GM18951 (cell line): ENCODE data around the gene RNF135.
"Not testable (repeated sequence)": the region's sequence is repeated elsewhere in the genome, so short reads cannot be mapped to it uniquely, and the experiment has no call there.

Source experiments
- POLR2A ChIP-seq: IDR thresholded peaks from 4 replicates; pipeline ENCODE4 v1.6.1; 2011; ENCODE audit warnings: mild to moderate bottlenecking; ENCODE audit not compliant: insufficient read length, insufficient read depth; ENCODE audit errors: extremely low read depth
- in situ Hi-C: fragments of 300-500 bp; cut with MboI; formaldehyde crosslinking; loops from one replicate; pipeline ENCODE4 v1.12.0; 2022; ENCODE audit warnings: low sequenced_read_pairs, mixed read lengths, inconsistent platforms; ENCODE audit not compliant: unreplicated experiment

The RNF135 gene

GRCh38 chr17:31003225-31003866, 32.5 kb downstream of the RNF135 start:
- TF ChIP-seq POLR2A: no peak
- in situ Hi-C loops: loop anchor here (25.0 kb wide), 2 partner anchors 359 to 534 kb away; no protein-coding TSS in a partner anchor

GRCh38 chr17:31004160-31004559, 33.3 kb downstream of the RNF135 start:
- in situ Hi-C loops: loop anchor here (25.0 kb wide), 2 partner anchors 358 to 533 kb away; no protein-coding TSS in a partner anchor
- TF ChIP-seq POLR2A: no peak

GRCh38 chr17:31007695-31008373, 37.0 kb downstream of the RNF135 start:
- TF ChIP-seq POLR2A: no peak
- in situ Hi-C loops: loop anchor here (25.0 kb wide), 2 partner anchors 354 to 529 kb away; no protein-coding TSS in a partner anchor

DNA sequence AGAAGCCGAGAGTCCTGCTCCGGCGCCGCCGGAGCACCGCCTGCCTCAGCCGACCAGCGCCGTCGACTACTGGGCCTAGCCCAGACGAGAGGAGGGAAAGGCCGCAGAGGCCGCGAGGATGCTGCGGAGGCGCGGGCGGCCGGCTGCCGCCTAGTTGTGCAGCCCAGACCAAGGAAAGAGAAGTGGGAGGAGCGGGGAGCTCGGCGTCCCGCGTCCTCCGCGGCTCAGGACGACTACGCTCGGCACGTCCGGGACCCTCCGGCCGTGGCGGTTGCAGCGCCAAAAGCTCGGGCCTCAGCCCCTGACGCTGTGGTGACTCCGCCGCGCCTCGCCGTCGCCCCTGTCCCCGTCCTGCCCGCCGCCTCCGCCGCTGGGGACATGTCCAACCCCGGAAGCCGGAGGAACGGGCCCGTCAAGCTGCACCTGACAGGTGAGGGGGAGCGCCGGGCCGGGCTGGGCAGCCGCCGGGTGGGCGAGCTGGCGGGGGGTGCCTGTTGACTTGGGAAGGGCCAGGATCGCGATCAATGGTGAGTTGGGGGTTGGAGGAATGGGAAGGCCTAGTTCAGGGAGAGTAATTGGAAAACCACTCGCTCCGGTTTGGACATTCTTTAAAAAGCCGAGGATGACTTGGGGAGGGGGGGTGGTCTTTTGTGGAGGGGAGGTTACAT, 37.7 kb downstream of the RNF135 start:
- peak; percentile 59 for TF ChIP-seq POLR2A
- in situ Hi-C loops: loop anchor here (25.0 kb wide), 2 partner anchors 354 to 529 kb away; no protein-coding TSS in a partner anchor

GRCh38 chr17:31009042-31009702, 38.3 kb downstream of the RNF135 start:
- in situ Hi-C loops: loop anchor here (25.0 kb wide), 2 partner anchors 353 to 528 kb away; no protein-coding TSS in a partner anchor

GRCh38 chr17:31010014-31010413, 39.2 kb downstream of the RNF135 start:
- in situ Hi-C loops: loop anchor here (10.0 to 25.0 kb wide), 3 partner anchors 205 to 527 kb away; no protein-coding TSS in a partner anchor

DNA sequence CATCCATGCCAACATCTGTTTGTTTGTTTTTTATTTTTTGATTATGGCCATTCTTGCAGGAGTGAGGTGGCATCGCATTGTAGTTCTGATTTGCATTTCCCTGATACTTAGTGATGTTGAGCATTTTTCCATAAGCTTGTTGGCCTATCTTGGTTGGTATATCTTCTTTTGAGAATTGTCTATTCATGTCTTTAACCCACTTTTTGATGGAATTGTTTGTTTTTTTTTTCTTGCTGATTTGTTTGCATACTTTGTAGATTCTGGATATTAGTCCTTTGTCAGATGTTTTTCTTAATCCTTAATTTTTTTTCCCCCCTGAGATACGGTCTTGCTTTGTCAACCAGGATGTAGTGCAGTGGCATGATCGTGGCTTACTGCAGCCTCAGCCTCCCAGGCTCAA, 43.0 kb downstream of the RNF135 start:
- in situ Hi-C loops: loop anchor here (10.0 to 25.0 kb wide), 3 partner anchors 201 to 523 kb away; no protein-coding TSS in a partner anchor
- TF ChIP-seq POLR2A: no peak

GRCh38 chr17:31015639-31016038, 44.8 kb downstream of the RNF135 start:
- in situ Hi-C loops: loop anchor here (10.0 to 25.0 kb wide), 3 partner anchors 199 to 522 kb away; no protein-coding TSS in a partner anchor
- no peak for TF ChIP-seq POLR2A

DNA sequence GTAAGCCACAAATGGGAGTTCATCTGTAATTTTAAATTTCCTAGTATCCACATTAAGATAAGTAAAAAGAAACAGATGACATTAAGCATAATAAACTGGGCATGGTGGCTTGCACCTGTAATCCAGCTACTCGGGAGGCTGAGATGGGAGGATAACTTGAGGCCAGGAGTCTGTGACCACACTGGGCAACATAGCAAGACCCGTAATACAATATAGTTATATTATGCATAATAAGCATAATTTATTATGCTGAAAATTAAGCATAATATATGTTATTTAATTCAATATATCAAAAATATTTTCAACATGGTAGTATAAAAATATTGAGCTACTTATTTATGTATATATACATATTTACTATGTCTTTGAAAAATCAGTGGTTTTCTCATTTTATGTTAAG, 48.2 kb downstream of the RNF135 start:
- in situ Hi-C loops: loop anchor here (10.0 to 25.0 kb wide), 3 partner anchors 196 to 518 kb away; no protein-coding TSS in a partner anchor
- no peak for TF ChIP-seq POLR2A

DNA sequence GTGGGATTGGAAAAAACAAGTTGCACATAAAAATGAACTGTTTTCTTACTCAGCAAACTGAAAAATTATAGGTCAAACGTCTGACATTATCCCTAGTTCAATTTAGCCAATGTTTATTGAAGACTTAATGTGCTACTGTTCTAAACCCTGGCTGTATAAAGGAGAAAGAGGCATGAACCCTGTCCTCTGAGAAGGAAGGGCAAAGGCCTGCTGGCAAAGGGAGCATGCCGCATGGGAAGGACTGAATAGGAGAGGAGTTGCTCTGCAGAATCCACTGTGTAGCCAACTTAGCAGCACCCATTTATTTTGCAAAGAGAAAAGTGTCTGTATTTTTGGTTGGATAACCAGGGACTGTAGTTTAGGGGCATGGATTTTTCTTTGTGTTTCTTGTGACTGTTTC, 52.3 kb downstream of the RNF135 start:
- in situ Hi-C loops: loop anchor here (10.0 to 25.0 kb wide), 3 partner anchors 339 to 514 kb away; no protein-coding TSS in a partner anchor

DNA sequence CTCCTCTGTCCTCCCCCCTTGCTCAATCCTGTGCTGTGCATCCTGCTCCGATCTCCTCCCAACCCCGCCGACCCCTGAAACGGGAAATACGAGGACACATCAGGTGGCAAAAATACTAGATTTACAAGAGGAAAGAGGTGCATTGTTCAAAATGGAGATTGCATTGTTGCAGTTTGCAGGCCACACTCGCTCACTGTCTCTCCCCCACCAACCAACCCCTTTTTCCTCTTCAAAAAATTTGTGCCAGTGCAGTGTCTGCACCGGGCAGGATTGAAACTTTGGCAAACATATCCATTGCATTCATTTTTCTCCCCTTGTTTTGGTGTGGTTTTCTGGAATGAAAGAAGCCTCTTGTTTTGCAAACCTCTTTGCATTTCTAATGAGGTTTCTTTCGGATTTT, 61.0 kb downstream of the RNF135 start:
- no peak for TF ChIP-seq POLR2A
- in situ Hi-C loops: no loop called here

DNA sequence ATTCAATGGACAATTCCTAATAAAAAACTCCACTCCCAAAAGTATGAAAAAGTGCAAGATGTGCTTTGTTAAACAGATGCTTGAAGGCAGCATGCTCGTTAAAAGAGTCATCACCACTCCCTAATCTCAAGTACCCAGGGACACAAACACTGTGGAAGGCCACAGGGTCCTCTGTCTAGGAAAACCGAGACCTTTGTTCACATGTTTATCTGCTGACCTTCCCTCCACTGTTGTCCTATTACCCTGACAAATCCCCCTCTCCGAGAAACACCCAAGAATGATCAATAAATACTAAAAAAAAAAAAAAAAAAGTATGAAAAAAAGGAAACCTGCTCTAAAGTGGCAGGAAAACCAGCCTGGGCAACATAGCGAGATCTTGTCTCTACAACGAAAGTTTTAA, 64.8 kb downstream of the RNF135 start:
- in situ Hi-C loops: not testable (repeated sequence)

DNA sequence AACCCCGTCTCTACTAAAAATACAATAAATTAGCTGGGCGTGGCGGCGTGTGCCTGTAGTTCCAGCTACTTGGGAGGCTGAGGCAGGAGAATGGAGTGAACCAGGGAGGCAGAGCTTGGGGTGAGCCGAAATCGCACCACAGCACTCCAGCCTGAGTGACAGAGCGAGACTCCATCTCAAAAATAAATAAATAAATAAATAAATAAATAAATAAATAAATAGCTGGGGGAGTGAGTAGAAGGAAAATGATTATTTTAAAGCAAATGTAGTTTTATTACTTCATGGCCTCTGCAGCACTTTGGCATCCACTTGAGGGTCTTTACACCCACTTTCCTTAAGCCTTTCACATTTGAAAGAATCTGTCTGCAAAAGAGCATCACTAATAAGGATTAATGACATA, 70.0 kb downstream of the RNF135 start:
- in situ Hi-C loops: loop anchor here (10.0 kb wide), 1 partner anchor 984 kb away; no protein-coding TSS in a partner anchor

- in situ Hi-C loops: loop anchor here (10.0 kb wide), 1 partner anchor 982 kb away; no protein-coding TSS in a partner anchor
Measured at GRCh38 chr17:31042378-31042777, 71.5 kb downstream of the RNF135 start.

GRCh38 chr17:31046856-31047425, 76.1 kb downstream of the RNF135 start:
- in situ Hi-C loops: loop anchor here (10.0 kb wide), 1 partner anchor 978 kb away; no protein-coding TSS in a partner anchor
